Caki2 (cell line): Measurements from ENCODE around the gene CPN2. TPM values are rescaled to one million over a fixed set of nuclear protein-coding genes. Genes with fewer than 3 reads are reported as not detected.

Source experiments
- DNase-seq: peaks from one replicate; pipeline ENCODE4 v3.0.0-alpha.2; 2015; ENCODE audit warnings: low read depth
- in situ Hi-C: cut with HindIII; loops from 2 replicates; pipeline ENCODE4 v1.10.0; 2016; ENCODE audit warnings: low sequenced_read_pairs, low pct_unique_long_range_greater_than_20kb, mixed read lengths
- total RNA-seq: library from RNA; depleted of rRNA; stranded (reverse); fragments of >200 nt; shearing (Covaris generic); gene quantifications from 2 replicates; pipeline ENCODE4 v1.2.3, GENCODE V29; 2014; ENCODE audit warnings: low replicate concordance

Gene CPN2
- total RNA-seq, 1 experiment from 2014 or later, result not detected

DNA sequence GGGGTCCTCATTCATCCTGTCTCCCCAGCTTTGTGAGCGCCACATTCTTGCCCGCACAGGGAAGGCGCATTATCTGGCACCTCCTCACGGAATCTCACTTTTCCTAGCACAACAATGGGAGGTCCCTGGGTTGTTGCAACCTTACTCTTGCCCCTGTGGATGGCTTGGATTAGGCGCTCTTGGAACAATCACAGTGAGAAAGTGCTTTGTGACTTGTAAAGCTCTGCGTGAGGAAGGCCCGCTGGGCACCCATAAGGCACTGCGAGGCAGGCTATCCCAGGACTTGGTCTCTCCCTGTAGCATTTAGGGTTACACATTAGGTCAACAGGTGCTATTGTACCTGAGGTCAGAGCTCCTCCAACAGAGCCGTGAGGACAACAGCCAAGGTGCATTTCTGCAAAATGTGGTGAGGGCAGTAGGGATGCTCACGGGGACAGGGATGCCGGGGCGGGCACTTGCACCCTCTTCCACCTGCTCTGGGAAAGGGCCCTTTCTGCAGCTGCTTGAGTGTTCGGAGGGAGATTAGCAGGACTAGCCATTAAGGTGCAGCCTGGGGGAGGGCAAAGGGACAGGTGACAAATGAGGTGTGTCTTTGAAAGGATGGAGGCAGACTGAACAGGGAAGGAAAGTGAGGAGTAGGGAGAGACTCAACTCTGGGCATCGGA, 32.3 kb upstream of the CPN2 start:
- in situ Hi-C loops, result no loop called here

DNA sequence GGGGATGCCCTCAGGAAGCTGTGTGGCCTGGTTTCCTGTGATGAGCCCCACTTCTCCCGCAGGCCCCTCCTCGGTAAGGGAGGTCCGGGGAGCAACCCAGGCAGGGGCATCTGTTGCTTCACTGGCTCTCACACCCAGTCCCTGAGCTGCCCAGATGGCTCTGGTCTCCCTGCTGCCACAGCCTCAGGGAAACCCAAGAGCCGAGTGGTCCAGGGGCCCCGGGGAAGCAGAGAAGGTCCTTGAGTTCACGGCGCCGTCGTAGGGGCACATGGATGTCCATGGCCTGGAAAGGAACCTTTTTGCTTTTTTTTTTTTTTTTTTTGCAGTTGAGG, 31.7 kb upstream of the CPN2 start:
- in situ Hi-C loops, result no loop called here

More for the DNA sequence above, 32.3 kb upstream of the CPN2 start:
- DNase-seq, result no peak

DNA sequence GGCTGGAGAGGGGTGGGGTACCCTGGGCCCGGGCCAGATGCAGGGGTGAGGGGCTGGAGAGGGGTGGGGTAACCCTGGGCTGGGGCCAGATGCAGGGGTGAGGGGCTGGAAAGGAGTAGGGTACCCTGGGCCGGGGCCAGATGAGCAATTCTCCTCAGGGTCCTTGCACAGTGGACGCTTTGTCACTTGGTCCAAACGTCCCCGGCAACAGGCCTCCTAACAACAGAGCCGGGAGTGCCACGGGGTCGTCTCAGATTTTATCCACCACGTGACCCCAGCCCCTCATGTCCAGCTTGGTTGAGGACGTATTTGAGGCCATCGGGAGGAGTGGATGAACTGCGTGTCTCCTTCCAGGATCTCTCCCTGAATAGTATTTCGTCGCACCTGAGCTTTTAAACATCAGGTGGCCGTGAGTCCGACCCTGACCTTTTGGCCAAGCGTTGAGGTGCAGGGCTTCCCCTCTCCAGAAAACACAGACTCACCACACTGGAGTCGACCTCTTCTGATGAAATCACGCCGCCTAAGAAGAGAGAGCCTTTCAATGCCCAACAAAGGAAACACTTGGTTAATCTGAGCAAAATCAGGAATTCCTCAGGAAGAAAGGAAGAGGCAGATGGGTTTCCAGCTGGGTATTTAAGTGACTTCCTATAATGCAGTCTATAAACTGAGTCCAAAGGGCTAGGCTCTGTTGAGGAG, 31.2 kb upstream of the CPN2 start:
- no peak for DNase-seq
- in situ Hi-C loops, result no loop called here

More for the DNA sequence above, 31.7 kb upstream of the CPN2 start:
- no peak for DNase-seq

DNA sequence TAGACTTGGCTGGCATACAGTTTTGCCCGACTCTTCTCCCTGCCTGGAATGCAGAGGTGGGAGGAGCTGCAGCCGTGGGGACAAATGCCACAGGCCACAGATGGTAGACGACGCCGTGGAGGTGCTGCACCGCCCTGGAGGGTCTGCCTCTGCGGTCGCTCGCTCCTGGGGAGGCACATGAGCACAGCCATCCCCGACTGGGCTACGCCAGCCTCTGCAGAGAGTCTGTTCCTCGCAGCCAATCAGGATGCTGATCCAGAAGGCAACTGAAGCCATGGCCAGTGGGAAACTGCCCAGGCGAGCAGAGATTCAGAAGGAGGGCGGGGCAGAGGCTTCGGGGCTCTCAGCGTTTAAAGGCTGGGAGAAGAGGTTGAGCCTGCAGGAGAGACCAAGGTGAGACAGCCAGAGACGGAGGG, 30.3 kb upstream of the CPN2 start:
- DNase-seq, result peak; percentile 51
- in situ Hi-C loops, result no loop called here

DNA sequence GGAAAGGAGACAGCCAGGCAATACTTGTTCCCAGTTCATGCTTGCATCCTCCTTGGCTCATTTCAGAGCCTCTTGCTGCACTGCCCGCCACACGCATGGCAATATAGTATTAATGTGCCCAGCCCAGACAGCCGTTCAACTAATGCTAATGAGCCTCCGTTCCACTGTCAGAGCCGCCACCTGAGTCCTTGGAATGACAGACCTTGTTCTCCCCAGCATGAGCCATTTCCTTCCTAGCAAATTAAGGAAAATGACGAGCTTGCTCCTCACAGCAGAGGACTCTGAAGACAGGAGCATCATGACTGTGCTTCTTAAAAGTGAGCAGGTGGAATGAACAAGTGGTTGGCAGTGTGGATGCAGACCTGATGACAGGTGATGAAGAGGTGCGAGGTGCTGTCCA, 29.2 kb upstream of the CPN2 start:
- no peak for DNase-seq
- in situ Hi-C loops, result no loop called here

DNA sequence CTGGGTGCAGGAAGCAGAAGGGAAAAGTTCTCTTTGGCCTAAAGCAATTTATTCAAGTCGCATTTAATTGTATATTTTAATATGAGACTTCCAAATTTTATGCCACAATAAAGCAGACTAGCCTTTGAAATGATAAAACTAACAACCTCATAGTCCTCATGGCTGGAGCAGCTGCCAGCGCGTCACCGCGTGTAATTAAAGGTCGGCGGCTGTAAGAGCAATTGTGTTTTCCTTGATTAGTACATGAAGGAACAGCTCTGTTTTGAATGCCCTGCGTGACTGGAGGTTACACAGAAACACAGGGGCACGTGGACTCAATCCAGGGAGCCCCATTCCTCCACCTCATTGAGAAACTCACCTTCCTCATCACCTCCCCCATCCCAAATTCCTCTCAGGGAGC, 28.5 kb upstream of the CPN2 start:
- in situ Hi-C loops, result no loop called here

DNA sequence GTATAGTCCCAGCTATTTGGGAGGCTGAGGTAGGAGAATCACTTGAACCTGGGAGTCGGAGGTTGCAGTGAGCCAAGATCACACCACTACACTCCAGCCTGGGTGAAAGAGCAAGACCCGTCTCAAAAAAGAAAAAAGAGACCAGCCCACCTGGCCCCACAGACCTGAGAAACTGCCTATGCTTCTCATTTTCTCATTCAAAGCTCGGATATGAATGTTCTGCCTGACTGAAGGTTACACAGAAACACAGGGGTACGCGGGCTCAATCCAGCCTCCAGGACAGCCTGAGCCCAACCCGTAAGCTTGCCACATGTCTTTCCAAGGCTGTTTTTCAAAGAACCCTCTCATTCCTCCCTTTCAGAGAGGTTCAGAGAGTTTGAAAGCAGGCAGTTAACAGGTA, 28.1 kb upstream of the CPN2 start:
- no peak for DNase-seq
- in situ Hi-C loops, result no loop called here

More for the DNA sequence above, 28.5 kb upstream of the CPN2 start:
- no peak for DNase-seq

DNA sequence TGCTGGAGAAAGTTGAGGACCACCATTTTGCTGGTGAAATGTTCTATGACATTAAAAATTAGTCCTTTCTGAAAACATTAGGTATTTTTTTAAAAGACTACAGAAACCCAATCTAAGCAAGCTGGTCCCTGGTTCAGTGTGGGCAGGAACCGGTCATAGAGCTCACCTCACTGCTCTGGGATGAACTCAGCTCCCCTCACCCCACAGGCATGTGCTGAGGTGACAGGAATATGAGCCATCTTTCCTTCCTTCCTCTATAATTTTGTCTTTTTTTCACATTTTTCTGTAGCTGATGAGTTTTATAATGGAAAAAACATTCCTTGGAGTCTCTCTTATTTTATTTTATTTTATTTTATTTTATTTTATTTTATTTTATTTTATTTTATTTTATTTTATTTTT, 26.6 kb upstream of the CPN2 start:
- DNase-seq, result no peak
- in situ Hi-C loops, result no loop called here

DNA sequence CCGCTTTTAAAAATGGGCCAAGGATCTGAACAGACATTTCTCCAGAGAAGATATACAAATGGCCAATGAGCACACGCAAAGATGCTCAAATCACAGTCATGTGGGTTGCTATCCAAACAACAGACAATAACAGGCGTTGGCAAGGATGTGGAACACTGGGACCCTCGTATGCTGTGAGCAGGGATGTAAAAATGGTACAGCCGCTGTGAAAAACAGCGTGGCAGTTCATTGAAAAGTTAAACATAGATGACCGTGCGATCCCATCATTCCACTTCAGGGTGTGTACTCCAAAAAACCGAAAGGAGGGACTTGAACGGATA, 25.1 kb upstream of the CPN2 start:
- in situ Hi-C loops, result no loop called here
- no peak for DNase-seq

DNA sequence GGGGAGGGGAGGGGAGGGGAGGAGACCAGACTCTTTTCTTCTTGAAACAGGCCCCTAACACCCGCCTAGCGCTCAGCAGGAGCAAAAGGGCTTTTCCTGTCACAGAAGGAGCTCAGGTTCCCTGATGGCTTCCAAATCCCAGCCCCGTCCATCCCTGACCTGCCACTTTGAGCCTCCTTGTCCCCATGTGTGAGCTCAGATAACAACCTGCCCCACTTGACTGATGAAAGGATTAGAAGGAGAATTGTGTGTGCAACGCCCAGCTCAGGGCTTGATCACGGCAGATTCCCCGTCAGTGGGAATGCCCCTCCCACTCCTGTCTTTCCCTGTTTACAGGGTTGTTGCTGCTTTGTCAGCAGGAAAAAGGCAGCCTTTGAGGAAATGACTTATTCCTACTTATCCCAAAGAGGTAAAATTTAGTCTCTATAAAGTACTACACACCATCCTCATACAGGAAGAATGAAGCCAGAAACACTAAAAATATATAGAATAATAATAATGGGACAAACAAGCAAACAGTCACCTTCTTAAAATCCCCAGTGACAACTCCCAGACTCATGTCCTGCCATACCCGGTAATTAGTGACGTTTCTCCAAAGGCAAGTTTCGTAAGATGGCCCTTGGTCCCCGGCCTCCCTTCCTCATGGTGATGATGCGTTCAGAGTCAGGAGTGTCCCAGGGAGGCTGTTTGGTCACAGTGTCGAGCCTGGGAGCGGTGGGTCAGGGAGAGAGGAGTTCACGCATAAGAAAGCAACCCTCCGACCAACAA, 24.5 kb upstream of the CPN2 start:
- in situ Hi-C loops, result no loop called here
- DNase-seq, result no peak

DNA sequence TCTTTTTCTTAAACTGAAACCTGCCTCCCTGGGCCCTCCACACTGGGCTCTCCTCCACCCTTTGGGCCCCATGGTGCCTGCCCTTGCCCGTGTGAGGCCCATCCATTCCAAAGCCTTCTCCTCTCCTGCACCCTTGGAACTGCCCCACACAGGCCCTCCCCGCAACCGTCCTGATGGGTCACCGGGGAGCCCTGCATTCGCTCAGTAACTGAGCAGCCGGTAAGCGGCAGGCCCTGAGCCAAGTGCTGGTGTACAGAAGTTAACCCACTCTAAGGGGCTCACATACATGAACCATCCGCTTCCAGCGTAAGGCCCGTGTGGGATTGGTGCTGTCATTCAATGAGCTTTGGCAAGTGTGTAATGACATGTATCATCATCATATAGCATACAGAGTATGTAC, 23.8 kb upstream of the CPN2 start:
- in situ Hi-C loops, result no loop called here
- DNase-seq, result no peak

DNA sequence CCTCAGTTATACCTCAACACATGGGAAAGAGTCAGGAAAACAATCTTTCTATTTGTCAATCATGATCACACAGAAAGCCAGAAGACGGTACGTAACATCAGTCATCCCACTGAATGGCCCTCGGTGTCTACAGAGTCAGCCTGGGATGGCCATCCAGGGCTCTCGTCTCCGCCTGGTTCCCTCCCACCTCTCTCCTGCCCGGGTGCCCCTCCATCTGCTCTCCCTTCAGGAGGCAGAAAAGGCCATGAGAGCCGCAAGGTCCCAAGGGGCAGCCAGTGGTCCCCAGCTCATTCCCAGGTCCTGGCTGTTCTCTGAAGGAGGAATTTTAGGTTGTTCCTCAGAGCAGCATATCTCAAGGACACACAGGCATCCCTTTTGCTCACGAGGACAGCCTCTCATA, 22.8 kb upstream of the CPN2 start:
- no peak for DNase-seq
- in situ Hi-C loops, result no loop called here

DNA sequence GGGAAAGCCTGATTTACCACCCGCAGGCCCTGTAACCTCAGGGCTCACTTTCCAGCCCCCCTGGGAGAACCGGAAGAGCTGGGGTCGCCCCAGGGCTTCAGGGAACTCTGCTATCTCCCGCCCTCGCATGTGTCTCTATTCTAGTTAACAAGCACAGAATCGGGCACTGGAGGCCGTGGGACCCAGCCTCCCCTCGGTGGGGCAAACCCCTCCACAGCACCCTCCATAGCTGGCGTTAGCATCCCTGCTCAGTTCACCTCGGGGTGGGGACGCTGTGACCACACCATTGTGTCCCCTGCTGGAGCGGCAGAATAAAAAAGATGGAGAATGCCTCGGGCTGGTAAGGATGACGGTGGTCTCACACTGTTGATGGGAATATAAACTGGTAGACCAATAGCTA, 21.9 kb upstream of the CPN2 start:
- DNase-seq, result no peak
- in situ Hi-C loops, result no loop called here

DNA sequence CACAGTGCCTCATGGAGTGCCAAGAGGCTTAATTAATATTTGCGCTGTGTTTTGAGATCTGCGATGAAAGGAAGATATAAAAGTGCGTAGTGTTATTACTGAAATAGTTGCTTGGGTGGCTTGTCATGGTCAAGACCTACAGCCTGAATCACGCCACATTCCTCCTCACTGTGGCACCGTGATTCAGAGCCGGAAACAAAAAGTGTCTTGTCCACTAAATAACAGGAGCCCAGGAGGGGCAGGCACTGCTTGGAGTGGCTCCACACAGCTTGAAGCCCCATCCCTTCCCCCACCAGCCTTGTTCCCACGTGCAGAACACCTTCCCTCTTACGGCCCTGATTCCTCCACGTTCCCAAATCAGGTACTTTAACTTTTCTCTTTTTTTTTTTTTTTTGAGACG, 19.6 kb upstream of the CPN2 start:
- in situ Hi-C loops, result no loop called here
- no peak for DNase-seq

DNA sequence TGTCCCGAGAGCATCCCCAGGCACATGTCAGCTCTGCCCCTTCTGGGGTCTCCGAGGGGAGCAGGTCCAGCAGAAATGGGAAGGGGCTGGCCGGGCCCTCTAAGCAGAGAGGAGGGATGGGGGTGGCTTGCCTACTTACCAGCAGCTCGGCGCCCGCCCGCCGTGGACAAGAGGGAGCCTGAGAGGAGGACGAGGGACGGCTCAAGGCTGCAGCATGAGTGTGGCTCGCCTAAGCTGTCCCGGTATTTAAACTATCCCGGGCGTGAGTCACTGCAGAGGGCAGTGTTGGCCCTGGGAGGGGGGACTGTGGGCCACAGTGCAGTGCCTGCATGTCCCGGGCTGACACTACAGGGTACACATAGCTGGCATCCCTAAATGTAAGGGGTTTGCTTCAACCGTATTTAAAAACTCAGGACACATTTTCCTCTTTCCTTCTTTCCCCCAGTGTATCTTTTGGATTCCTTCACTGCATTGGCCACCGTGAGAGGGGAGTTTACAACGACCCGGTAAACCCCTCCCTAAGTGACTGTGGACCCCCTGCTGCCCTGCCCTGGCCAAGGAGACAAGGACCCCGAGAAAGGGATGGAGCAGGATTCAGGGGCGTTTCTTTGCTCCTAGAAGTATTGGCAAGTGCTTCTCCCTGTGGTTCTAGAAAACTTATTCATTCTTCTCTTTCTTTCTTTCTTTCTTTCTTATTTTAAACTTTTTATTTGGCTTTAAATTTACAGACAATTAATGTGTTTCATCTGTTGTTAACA, 18.6 kb upstream of the CPN2 start, which contains the start of gene LRRC15:
Gene LRRC15 (minus strand): TSS at position 222 of the 758 bp plus-strand sequence. CDS start 8,700 bp downstream, outside the sequence.
- in situ Hi-C loops, result no loop called here
- DNase-seq, result no peak

DNA sequence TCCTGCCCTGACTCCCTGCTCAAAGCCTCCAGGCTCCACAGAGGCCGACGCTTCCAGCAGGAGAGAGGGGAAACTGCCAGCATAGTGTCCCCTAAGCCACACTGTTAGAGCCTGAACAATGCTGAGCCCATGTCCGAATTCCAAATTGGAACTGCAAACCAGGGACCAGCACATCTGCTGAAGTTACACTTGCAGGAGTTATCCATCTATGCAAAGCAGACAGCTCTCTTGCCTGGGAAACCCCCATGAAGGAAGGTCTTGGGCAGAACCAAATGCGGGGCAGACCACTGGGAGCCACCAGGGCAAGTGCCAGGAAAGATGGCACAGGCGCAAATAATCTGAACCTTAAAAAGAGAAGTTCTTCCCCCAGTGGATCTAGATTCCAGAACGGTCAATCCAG, 17.8 kb upstream of the CPN2 start:
- no peak for DNase-seq
- in situ Hi-C loops, result no loop called here

DNA sequence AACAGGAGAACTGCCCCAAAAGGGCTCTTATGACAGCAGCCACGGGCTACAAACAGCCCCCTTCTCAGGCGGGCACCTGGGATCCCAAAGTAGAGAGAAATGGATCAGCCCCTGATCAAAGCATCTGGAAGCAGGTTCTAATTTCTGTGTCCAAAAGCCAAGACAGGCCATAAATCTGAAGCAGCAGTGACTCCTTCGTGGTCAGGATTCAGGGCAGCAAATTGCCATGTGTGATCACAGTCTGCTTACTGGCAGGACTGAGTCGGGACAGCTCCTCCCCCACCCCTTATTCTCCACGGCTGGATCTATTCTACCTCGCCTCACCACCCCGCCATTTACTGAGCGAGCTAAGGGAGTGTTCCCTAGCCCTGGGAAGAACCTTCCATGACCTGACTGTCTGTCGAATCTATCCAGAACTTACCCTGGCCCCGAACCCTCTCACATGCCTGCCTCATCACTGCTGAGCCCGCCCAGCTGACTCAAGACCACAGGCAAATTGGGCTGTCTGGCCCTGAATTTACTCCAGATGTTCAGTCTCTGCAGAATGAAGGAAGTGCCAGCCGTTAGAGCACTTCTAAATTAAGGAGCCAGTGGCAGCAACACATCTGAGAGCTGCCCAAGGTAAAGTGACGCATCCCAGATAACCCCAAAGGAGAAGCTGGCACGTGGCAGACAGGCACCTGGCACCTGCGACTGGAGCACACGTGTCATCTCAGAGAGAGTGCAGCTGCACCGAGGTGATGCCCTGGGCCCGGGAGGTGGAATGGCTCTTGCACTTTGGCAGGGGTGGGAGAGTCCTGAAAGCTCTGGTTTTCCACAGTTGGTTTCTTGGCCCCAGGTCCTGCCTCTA, 17.1 kb upstream of the CPN2 start:
- in situ Hi-C loops, result no loop called here
- DNase-seq, result no peak

DNA sequence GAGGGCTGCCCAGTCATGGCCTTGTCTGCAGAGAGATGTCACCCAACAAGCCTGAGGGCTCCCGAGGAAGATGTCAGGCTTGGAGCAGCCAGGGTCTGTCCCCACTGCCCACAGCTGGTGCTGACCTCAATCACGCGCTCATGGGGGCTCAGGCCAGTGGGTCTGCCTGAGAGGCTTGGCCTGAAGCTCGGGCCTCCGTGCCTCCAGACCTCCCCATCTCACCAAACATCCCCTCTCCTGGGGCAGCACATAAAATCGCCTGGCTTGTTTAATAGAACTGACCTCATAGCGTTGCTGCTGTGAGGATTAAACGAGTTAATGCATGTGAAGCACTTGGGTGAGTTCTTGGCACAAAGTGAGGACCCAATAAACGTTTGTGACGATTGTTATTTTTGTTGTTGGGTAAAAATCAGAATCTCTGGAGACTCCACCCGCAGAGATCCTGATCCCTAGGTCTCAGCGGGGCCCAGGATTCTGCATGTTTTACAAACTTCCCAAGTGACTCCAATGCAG, 14.9 kb upstream of the CPN2 start:
- in situ Hi-C loops, result no loop called here
- DNase-seq, result no peak
